CD4-positive, alpha-beta T cell treated with Interleukin-15 for 4 hours (primary cell): ENCODE results near the gene STARD13.

Source experiments
- DNase-seq: peaks from one replicate; pipeline ENCODE4 v3.0.0-alpha.2; 2020; ENCODE audit warnings: low spot score

The STARD13 gene

GRCh38 chr13:33139780-33140535 lies 145.6 kb downstream of the STARD13 start:
- no peak for DNase-seq

GRCh38 chr13:33139184-33139583 lies 146.4 kb downstream of the STARD13 start:
- DNase-seq: no peak

- no peak for DNase-seq
These were observed 147.1 kb downstream of the STARD13 start for GRCh38 chr13:33138441-33138840.

- no peak for DNase-seq
These were observed 147.8 kb downstream of the STARD13 start for GRCh38 chr13:33137721-33138120.

- no peak for DNase-seq
These were observed 150.5 kb downstream of the STARD13 start for GRCh38 chr13:33135097-33135496.

GRCh38 chr13:33134213-33134612 lies 151.3 kb downstream of the STARD13 start:
- DNase-seq: no peak

GRCh38 chr13:33132644-33133440 lies 152.7 kb downstream of the STARD13 start:
- no peak for DNase-seq

GRCh38 chr13:33129886-33130285 lies 155.7 kb downstream of the STARD13 start:
- DNase-seq: no peak

GRCh38 chr13:33129094-33129832 lies 156.3 kb downstream of the STARD13 start:
- no peak for DNase-seq

GRCh38 chr13:33128134-33128533 lies 157.4 kb downstream of the STARD13 start:
- no peak for DNase-seq

GRCh38 chr13:33127009-33127551 lies 158.5 kb downstream of the STARD13 start:
- DNase-seq: no peak

- DNase-seq: no peak
These were observed 159.6 kb downstream of the STARD13 start for GRCh38 chr13:33125821-33126570.

GRCh38 chr13:33123066-33123859 lies 162.3 kb downstream of the STARD13 start:
- DNase-seq: no peak

- no peak for DNase-seq
These were observed 165.6 kb downstream of the STARD13 start for GRCh38 chr13:33119856-33120543.

GRCh38 chr13:33119022-33119781 lies 166.4 kb downstream of the STARD13 start:
- no peak for DNase-seq

- no peak for DNase-seq
These were observed 169.1 kb downstream of the STARD13 start for GRCh38 chr13:33116321-33117010.

- no peak for DNase-seq
These were observed 170.3 kb downstream of the STARD13 start for GRCh38 chr13:33115274-33115673.

- no peak for DNase-seq
These were observed 171.4 kb downstream of the STARD13 start for GRCh38 chr13:33114146-33114545.

- DNase-seq: no peak
These were observed 172.8 kb downstream of the STARD13 start for GRCh38 chr13:33112766-33113165.
